GM23338 (cell line): ENCODE results near the gene DLG5. TPM values are rescaled to one million over a fixed set of nuclear protein-coding genes. Genes with fewer than 3 reads are reported as not detected.

Source experiments
- ATAC-seq: fragments of 200-7000 bp; cut with Tn5 transposase; 3 replicates; pipeline ENCODE4 v1.9.1; 2020
- DNase-seq: peaks from one replicate; pipeline ENCODE4 v3.0.0-alpha.2; 2015; ENCODE audit warnings: low spot score
- H2AFZ ChIP-seq: fragments of 200-600 bp; sonication (generic); 2 replicates; pipeline ENCODE4 v1.8.0; 2016; ENCODE audit warnings: antibody characterized with exemption, mild to moderate bottlenecking, moderate library complexity
- H3F3A ChIP-seq: fragments of 200-600 bp; sonication (generic); replicated peaks from 2 replicates; pipeline ENCODE4 v1.8.0; 2017; ENCODE audit warnings: antibody characterized with exemption, mixed run types, low read depth
- H3K27ac ChIP-seq: fragments of 200-600 bp; sonication (generic); 2 replicates; pipeline ENCODE4 v1.6.1; 2016; ENCODE audit warnings: low read depth
- H3K27me3 ChIP-seq: fragments of 200-600 bp; sonication (generic); 2 replicates; pipeline ENCODE4 v1.8.0; 2016; ENCODE audit warnings: mild to moderate bottlenecking, mixed run types, moderate library complexity; ENCODE audit not compliant: insufficient read depth
- H3K36me3 ChIP-seq: fragments of 200-600 bp; sonication (generic); 2 replicates; pipeline ENCODE4 v1.8.0; 2016; ENCODE audit warnings: mild to moderate bottlenecking; ENCODE audit not compliant: insufficient read depth
- H3K4me1 ChIP-seq: fragments of 200-600 bp; sonication (generic); 2 replicates; pipeline ENCODE4 v1.8.0; 2016; ENCODE audit warnings: mild to moderate bottlenecking, moderate library complexity; ENCODE audit not compliant: insufficient read depth
- H3K4me2 ChIP-seq: fragments of 200-600 bp; sonication (generic); 2 replicates; pipeline ENCODE4 v1.7.1; 2017; ENCODE audit warnings: mixed run types
- H3K4me3 ChIP-seq: fragments of 200-600 bp; sonication (generic); 2 replicates; pipeline ENCODE4 v1.6.1; 2016; ENCODE audit warnings: mixed run types
- H3K79me2 ChIP-seq: fragments of 200-600 bp; sonication (generic); replicated peaks from 2 replicates; pipeline ENCODE4 v1.8.0; 2017; ENCODE audit warnings: mild to moderate bottlenecking; ENCODE audit not compliant: insufficient read depth
- H3K9me2 ChIP-seq: fragments of 200-600 bp; sonication (generic); 2 replicates; pipeline ENCODE4 v1.8.0; 2017; ENCODE audit not compliant: insufficient read depth
- H4K20me1 ChIP-seq: fragments of 200-600 bp; sonication (generic); replicated peaks from 2 replicates; pipeline ENCODE4 v1.8.0; 2017; ENCODE audit warnings: mild to moderate bottlenecking; ENCODE audit not compliant: insufficient read depth
- H3K27ac Mint-ChIP-seq: 2 replicates; pipeline ENCODE4 v1.8.0; 2020; ENCODE audit warnings: inconsistent platforms, mild to moderate bottlenecking, moderate library complexity, mixed read lengths
- H3K27me3 Mint-ChIP-seq: 3 replicates; pipeline ENCODE4 v1.8.0; 2022; ENCODE audit warnings: low read depth, mild to moderate bottlenecking, moderate library complexity, mixed read lengths, inconsistent platforms; ENCODE audit not compliant: insufficient read depth, poor library complexity
- H3K36me3 Mint-ChIP-seq: 3 replicates; pipeline ENCODE4 v1.8.0; 2021; ENCODE audit warnings: low read depth, mild to moderate bottlenecking, inconsistent platforms, moderate library complexity, mixed read lengths
- H3K4me1 Mint-ChIP-seq: 3 replicates; pipeline ENCODE4 v1.8.0; 2020; ENCODE audit warnings: mild to moderate bottlenecking, inconsistent platforms, mixed read lengths
- H3K4me3 Mint-ChIP-seq: 3 replicates; pipeline ENCODE4 v1.8.0; 2021; ENCODE audit warnings: moderate library complexity, mild to moderate bottlenecking, inconsistent platforms, mixed read lengths
- H3K9me3 Mint-ChIP-seq: 3 replicates; pipeline ENCODE4 v1.8.0; 2020; ENCODE audit warnings: moderate library complexity, mild to moderate bottlenecking, inconsistent platforms, mixed read lengths
- CREB1 ChIP-seq: fragments of 250-450 bp; sonication (Bioruptor Pico); IDR thresholded peaks from 2 replicates; pipeline ENCODE4 v1.5.0; 2020; ENCODE audit warnings: low read depth, mild to moderate bottlenecking, moderate library complexity
- CTCF ChIP-seq, 2 experiments: fragments of 200-600 bp in 1 of 2; sonication (generic) in 1 of 2; conservative IDR thresholded peaks; 2 replicates each; pipeline versions ENCODE4 v1.5.1 to v1.6.1; 2016 to 2017; ENCODE audit warnings: antibody characterized with exemption in 2 of 2, low read depth in 2 of 2, mild to moderate bottlenecking in 2 of 2, moderate library complexity in 1 of 2
- ETS1 ChIP-seq: IDR thresholded peaks from 2 replicates; pipeline ENCODE4 v1.6.1; 2016; ENCODE audit warnings: antibody characterized with exemption
- EZH2 ChIP-seq: fragments of 200-600 bp; sonication (generic); IDR thresholded peaks from one replicate; pipeline ENCODE4 v1.8.0; 2017; ENCODE audit warnings: antibody characterized with exemption, mild to moderate bottlenecking, low read depth; ENCODE audit not compliant: unreplicated experiment
- EZH2phosphoT487 ChIP-seq: fragments of 200-600 bp; sonication (generic); IDR thresholded peaks from one replicate; pipeline ENCODE4 v1.8.1; 2018; ENCODE audit warnings: antibody characterized with exemption; ENCODE audit not compliant: unreplicated experiment
- JUNB ChIP-seq: IDR thresholded peaks from one replicate; pipeline ENCODE4 v1.6.1; 2016; ENCODE audit warnings: antibody characterized with exemption; ENCODE audit not compliant: unreplicated experiment
- POLR2AphosphoS5 ChIP-seq: IDR thresholded peaks from 2 replicates; pipeline ENCODE4 v1.6.1; 2016; ENCODE audit warnings: antibody characterized with exemption, low read depth
- ZNF462 ChIP-seq: fragments of 250-450 bp; sonication (Bioruptor Pico); IDR thresholded peaks from 2 replicates; pipeline ENCODE4 v1.5.0; 2020; ENCODE audit warnings: mild to moderate bottlenecking, moderate library complexity
- polyA plus RNA-seq: library from polyadenylated mRNA; unstranded; fragments of >200 nt; fragmentation: Nextera tagmentation; extraction: Ambion mirVana; gene quantifications from 2 replicates; pipeline ENCODE4 v1.2.1, GENCODE V29; 2016
- total RNA-seq: library from RNA; depleted of rRNA; stranded (reverse); fragments of >200 nt; shearing (Covaris generic); gene quantifications from 2 replicates; pipeline ENCODE4 v1.2.3, GENCODE V29; 2014

The DLG5 gene
- total and polyA plus RNA-seq, 2 experiments from 2014 or later, result 7.4 to 66.6 TPM

- TF ChIP-seq CTCF (conservative IDR thresholded peaks at IDR 0.05; ENCODE audit: low read depth in 2 of 2) (no peak), EZH2phosphoT487 (no peak), ETS1 (no peak), JUNB (no peak), POLR2AphosphoS5 (no peak)
Observed at GRCh38 chr10:77805676-77806075, 120.9 kb downstream of the DLG5 start (continued).

- Histone ChIP-seq H3K27ac (no peak overlapping the region), H4K20me1 (peaks cover 6% of the 10 kb centered on the region; the same call in 1 of the 2 replicates), H3K9me2 (no peaks in the 10 kb centered on the region), H3K4me1 (peaks cover 28% of the 10 kb centered on the region), H3K27me3 (no peaks in the 10 kb centered on the region), H3F3A (no peaks in the 10 kb centered on the region), H2AFZ (no peak overlapping the region), H3K4me3 (no peak overlapping the region), H3K79me2 (no peaks in the 10 kb centered on the region; the same call in 1 of the 2 replicates), H3K36me3 (peaks cover 15% of the 10 kb centered on the region), H3K4me2 (no peak overlapping the region)
- Mint-ChIP-seq H3K4me1 (peaks cover 27% of the 10 kb centered on the region), H3K9me3 (no peaks in the 10 kb centered on the region; the same call in 2 of the 3 replicates), H3K27me3 (peaks cover 10% of the 10 kb centered on the region), H3K27ac (peak overlapping the region; percentile 65; the same call in 1 of the 2 replicates), H3K4me3 (no peak overlapping the region), H3K36me3 (peaks cover 52% of the 10 kb centered on the region)
- no peak for ATAC-seq
- DNase-seq, result no peak
- TF ChIP-seq ETS1 (no peak), EZH2 (no peak), CTCF (conservative IDR thresholded peaks at IDR 0.05; ENCODE audit: low read depth in 2 of 2) (no peak), CREB1 (CRISPR knock-in tag) (no peak), ZNF462 (CRISPR knock-in tag) (no peak)
Observed at GRCh38 chr10:77804371-77804770, 122.2 kb downstream of the DLG5 start.
